Measurements from ENCODE around the gene PRDM15. TPM values are rescaled to one million over a fixed set of nuclear protein-coding genes. Genes with fewer than 3 reads are reported as not detected.

Gene PRDM15
- total and polyA plus RNA-seq, 4 donors, result 1.2 to 5.7 (median 2.1) TPM

DNA sequence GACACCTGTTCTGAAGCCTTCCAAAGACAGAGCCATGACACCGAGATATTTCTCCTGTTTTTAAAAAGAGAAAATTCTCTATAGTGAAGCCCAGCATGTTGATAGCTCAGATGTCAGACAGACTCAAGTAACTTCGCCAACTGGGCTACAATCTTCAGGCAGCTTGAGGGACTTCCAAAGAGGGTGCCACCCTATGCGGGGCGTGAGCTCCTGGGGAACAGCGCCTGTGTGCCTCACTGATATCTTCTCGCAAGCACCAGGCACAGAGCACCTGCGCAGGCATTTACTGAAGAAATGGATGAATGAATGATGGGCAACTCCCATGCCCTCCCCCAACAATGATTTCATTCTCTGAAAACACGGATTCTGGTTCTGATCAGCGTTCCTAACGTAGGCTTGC lies 129.9 kb downstream of the PRDM15 start:
- H3K27ac ChIP-seq (ENCODE audit: low read depth in 1 of 2, low read length in 2 of 2), result no peak overlapping the region
- H3K9me3 ChIP-seq (ENCODE audit: control insufficient read depth in 4 of 4, low read length in 3 of 4), result no peaks in the 10 kb centered on the region
- H3K36me3 ChIP-seq (ENCODE audit: control insufficient read depth in 4 of 4, insufficient read depth in 3 of 4, low read depth in 1 of 4, low read length in 3 of 4), result peaks cover 10 to 57% (median 33%) of the 10 kb centered on the region in 4 donors
- H3K4me3 ChIP-seq (ENCODE audit: low read depth in 1 of 3, low read length in 3 of 3), result no peak overlapping the region
- H3K4me1 ChIP-seq (ENCODE audit: control insufficient read depth in 4 of 4, insufficient read depth in 4 of 4, low read length in 3 of 4), result peaks cover 5 to 29% (median 25%) of the 10 kb centered on the region in 4 donors
- no peaks in the 10 kb centered on the region for H3K27me3 ChIP-seq (ENCODE audit: control insufficient read depth in 4 of 4, insufficient read depth in 4 of 4, low read length in 3 of 4)
- TF ChIP-seq, protein P1, sequence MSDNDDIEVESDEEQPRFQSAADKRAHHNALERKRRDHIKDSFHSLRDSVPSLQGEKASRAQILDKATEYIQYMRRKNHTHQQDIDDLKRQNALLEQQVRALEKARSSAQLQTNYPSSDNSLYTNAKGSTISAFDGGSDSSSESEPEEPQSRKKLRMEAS (IDR thresholded peaks at IDR 0.05), result no peak
- TF ChIP-seq, protein P2, sequence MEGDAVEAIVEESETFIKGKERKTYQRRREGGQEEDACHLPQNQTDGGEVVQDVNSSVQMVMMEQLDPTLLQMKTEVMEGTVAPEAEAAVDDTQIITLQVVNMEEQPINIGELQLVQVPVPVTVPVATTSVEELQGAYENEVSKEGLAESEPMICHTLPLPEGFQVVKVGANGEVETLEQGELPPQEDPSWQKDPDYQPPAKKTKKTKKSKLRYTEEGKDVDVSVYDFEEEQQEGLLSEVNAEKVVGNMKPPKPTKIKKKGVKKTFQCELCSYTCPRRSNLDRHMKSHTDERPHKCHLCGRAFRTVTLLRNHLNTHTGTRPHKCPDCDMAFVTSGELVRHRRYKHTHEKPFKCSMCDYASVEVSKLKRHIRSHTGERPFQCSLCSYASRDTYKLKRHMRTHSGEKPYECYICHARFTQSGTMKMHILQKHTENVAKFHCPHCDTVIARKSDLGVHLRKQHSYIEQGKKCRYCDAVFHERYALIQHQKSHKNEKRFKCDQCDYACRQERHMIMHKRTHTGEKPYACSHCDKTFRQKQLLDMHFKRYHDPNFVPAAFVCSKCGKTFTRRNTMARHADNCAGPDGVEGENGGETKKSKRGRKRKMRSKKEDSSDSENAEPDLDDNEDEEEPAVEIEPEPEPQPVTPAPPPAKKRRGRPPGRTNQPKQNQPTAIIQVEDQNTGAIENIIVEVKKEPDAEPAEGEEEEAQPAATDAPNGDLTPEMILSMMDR (IDR thresholded peaks at IDR 0.05; ENCODE audit: low read depth, low read length, missing input control), result no peak
- TF ChIP-seq SP1 (IDR thresholded peaks at IDR 0.05) (no peak), TAF1 (conservative IDR thresholded peaks at IDR 0.05) (no peak), RXRA (IDR thresholded peaks at IDR 0.05) (no peak), YY1 (IDR thresholded peaks at IDR 0.05) (no peak), FOXA2 (IDR thresholded peaks at IDR 0.05) (no peak), RAD21 (IDR thresholded peaks at IDR 0.05) (no peak), FOXA1 (IDR thresholded peaks at IDR 0.05) (no peak), GABPA (IDR thresholded peaks at IDR 0.05 in 1 of 2, conservative IDR thresholded peaks at IDR 0.05 in 1 of 2) (no peak), EGR1 (IDR thresholded peaks at IDR 0.05; ENCODE audit: low read depth in 2 of 2) (no peak), HNF4G (IDR thresholded peaks at IDR 0.05) (no peak), HNF4A (conservative IDR thresholded peaks at IDR 0.05) (no peak), JUND (IDR thresholded peaks at IDR 0.05) (no peak), NR2F2 (IDR thresholded peaks at IDR 0.05) (no peak)
- TF ChIP-seq, protein P3, sequence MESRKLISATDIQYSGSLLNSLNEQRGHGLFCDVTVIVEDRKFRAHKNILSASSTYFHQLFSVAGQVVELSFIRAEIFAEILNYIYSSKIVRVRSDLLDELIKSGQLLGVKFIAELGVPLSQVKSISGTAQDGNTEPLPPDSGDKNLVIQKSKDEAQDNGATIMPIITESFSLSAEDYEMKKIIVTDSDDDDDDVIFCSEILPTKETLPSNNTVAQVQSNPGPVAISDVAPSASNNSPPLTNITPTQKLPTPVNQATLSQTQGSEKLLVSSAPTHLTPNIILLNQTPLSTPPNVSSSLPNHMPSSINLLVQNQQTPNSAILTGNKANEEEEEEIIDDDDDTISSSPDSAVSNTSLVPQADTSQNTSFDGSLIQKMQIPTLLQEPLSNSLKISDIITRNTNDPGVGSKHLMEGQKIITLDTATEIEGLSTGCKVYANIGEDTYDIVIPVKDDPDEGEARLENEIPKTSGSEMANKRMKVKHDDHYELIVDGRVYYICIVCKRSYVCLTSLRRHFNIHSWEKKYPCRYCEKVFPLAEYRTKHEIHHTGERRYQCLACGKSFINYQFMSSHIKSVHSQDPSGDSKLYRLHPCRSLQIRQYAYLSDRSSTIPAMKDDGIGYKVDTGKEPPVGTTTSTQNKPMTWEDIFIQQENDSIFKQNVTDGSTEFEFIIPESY (IDR thresholded peaks at IDR 0.05), result no peak
- TF ChIP-seq, protein P4, sequence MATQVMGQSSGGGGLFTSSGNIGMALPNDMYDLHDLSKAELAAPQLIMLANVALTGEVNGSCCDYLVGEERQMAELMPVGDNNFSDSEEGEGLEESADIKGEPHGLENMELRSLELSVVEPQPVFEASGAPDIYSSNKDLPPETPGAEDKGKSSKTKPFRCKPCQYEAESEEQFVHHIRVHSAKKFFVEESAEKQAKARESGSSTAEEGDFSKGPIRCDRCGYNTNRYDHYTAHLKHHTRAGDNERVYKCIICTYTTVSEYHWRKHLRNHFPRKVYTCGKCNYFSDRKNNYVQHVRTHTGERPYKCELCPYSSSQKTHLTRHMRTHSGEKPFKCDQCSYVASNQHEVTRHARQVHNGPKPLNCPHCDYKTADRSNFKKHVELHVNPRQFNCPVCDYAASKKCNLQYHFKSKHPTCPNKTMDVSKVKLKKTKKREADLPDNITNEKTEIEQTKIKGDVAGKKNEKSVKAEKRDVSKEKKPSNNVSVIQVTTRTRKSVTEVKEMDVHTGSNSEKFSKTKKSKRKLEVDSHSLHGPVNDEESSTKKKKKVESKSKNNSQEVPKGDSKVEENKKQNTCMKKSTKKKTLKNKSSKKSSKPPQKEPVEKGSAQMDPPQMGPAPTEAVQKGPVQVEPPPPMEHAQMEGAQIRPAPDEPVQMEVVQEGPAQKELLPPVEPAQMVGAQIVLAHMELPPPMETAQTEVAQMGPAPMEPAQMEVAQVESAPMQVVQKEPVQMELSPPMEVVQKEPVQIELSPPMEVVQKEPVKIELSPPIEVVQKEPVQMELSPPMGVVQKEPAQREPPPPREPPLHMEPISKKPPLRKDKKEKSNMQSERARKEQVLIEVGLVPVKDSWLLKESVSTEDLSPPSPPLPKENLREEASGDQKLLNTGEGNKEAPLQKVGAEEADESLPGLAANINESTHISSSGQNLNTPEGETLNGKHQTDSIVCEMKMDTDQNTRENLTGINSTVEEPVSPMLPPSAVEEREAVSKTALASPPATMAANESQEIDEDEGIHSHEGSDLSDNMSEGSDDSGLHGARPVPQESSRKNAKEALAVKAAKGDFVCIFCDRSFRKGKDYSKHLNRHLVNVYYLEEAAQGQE (IDR thresholded peaks at IDR 0.05), result no peak
- TF ChIP-seq, protein P5, sequence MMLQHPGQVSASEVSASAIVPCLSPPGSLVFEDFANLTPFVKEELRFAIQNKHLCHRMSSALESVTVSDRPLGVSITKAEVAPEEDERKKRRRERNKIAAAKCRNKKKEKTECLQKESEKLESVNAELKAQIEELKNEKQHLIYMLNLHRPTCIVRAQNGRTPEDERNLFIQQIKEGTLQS (IDR thresholded peaks at IDR 0.05), result no peak
- 96% methylated on average over 10 of the region's 10 CpGs for WGBS
- DNase-seq (ENCODE audit: low spot score), result no peak
- H3K9ac ChIP-seq (ENCODE audit: low read depth in 1 of 2, low read length in 2 of 2), result no peak overlapping the region

Small RNA genes lying within 50 kb of the gene (small RNA-seq; reads per million reads assigned to genes)
- not detected for gene RF00334

Other genes starting within 250 kb of the PRDM15 start
- gene RIPK4, start 112.3 kb downstream of the PRDM15 start, total RNA-seq, result 10 to 100 TPM in 1 of 2 donors, 1 to 10 TPM in 1; 9.9 to 22.6 TPM
- gene RIPK4, start 112.3 kb downstream of the PRDM15 start, polyA plus RNA-seq, result 1 to 10 TPM; 4.7 to 7.2 TPM
- 10 to 100 TPM in 1 of 2 donors, 1 to 10 TPM in 1; 6.7 to 17.9 TPM for gene C2CD2, start 74.7 kb upstream of the PRDM15 start, total RNA-seq
- gene C2CD2, start 74.7 kb upstream of the PRDM15 start, polyA plus RNA-seq, result 1 to 10 TPM; 2.9 to 5.2 TPM
- gene ZBTB21, start 131.0 kb upstream of the PRDM15 start, total RNA-seq, result 10 to 100 TPM in 1 of 2 donors, 1 to 10 TPM in 1; 3.1 to 14.1 TPM
- gene ZBTB21, start 131.0 kb upstream of the PRDM15 start, polyA plus RNA-seq, result 1 to 10 TPM; 3.5 to 4.6 TPM
- gene UMODL1, start 192.0 kb upstream of the PRDM15 start, total RNA-seq, result under 1 TPM; 0.08 to 0.14 TPM
- under 1 TPM in 1 of 2 donors, not detected in 1; 0.08 TPM for gene UMODL1, start 192.0 kb upstream of the PRDM15 start, polyA plus RNA-seq

Data from liver (tissue), 10 donors.